Nephron progenitor cell (in vitro differentiated cells): ENCODE data around the gene CERS6.

Experiments
- DNase-seq: peaks from one replicate; pipeline ENCODE4 v3.0.0; 2021
- H3K27ac Mint-ChIP-seq: 2 replicates; pipeline ENCODE4 v1.8.0; 2021; ENCODE audit warnings: mild to moderate bottlenecking, moderate library complexity, mixed read lengths
- H3K27me3 Mint-ChIP-seq: 2 replicates; pipeline ENCODE4 v1.8.0; 2021; ENCODE audit warnings: mild to moderate bottlenecking, low read depth, mixed read lengths; ENCODE audit not compliant: poor library complexity
- H3K36me3 Mint-ChIP-seq: 2 replicates; pipeline ENCODE4 v1.8.0; 2021; ENCODE audit warnings: low read depth, mixed read lengths
- H3K4me1 Mint-ChIP-seq: 2 replicates; pipeline ENCODE4 v1.8.0; 2021; ENCODE audit warnings: mixed read lengths
- H3K4me3 Mint-ChIP-seq: 2 replicates; pipeline ENCODE4 v1.8.0; 2021; ENCODE audit warnings: mild to moderate bottlenecking, moderate library complexity, mixed read lengths
- H3K9me3 Mint-ChIP-seq: 2 replicates; pipeline ENCODE4 v1.8.0; 2021; ENCODE audit warnings: mild to moderate bottlenecking, moderate library complexity, mixed read lengths
- TF ChIP-seq, protein P1 (sequence below): fragments of 200-600 bp; sonication (generic); IDR thresholded peaks from 2 replicates; pipeline ENCODE4 v1.5.0; 2021; ENCODE audit warnings: antibody characterized with exemption

The CERS6 gene

DNA sequence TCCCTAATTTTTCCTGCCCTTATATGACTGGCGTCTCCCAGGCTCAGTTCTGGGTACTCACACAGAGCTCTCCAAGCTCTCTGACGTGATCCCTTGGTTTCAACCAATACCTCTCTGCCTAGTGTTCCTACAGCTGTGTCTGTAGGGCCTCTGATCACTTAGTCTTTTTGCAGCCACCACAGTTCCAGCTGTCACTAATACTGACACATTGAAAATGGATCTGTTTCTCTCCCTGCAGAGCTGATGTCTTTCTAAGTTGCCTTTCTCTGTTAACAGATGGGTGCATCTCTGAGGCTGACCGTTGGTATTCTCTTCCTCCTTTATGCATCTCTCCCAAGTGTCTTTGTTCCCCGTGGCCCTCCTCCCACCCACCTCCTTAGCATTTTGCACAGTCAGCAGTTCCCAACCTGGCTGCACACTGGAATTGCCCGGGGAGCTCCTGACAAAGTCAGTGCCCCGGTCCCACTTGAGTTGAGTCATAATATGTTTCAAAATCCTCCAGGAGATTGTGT, 62.5 kb downstream of the CERS6 start:
- Mint-ChIP-seq H3K36me3 (no peaks in the 10 kb centered on the region), H3K9me3 (no peaks in the 10 kb centered on the region), H3K4me3 (peak overlapping the region; percentile 23), H3K27ac (peak overlapping the region; percentile 43), H3K27me3 (no peaks in the 10 kb centered on the region), H3K4me1 (peaks cover 47% of the 10 kb centered on the region)
- peak; percentile 10 for DNase-seq
- TF ChIP-seq, protein P1, sequence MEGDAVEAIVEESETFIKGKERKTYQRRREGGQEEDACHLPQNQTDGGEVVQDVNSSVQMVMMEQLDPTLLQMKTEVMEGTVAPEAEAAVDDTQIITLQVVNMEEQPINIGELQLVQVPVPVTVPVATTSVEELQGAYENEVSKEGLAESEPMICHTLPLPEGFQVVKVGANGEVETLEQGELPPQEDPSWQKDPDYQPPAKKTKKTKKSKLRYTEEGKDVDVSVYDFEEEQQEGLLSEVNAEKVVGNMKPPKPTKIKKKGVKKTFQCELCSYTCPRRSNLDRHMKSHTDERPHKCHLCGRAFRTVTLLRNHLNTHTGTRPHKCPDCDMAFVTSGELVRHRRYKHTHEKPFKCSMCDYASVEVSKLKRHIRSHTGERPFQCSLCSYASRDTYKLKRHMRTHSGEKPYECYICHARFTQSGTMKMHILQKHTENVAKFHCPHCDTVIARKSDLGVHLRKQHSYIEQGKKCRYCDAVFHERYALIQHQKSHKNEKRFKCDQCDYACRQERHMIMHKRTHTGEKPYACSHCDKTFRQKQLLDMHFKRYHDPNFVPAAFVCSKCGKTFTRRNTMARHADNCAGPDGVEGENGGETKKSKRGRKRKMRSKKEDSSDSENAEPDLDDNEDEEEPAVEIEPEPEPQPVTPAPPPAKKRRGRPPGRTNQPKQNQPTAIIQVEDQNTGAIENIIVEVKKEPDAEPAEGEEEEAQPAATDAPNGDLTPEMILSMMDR, result no peak

DNA sequence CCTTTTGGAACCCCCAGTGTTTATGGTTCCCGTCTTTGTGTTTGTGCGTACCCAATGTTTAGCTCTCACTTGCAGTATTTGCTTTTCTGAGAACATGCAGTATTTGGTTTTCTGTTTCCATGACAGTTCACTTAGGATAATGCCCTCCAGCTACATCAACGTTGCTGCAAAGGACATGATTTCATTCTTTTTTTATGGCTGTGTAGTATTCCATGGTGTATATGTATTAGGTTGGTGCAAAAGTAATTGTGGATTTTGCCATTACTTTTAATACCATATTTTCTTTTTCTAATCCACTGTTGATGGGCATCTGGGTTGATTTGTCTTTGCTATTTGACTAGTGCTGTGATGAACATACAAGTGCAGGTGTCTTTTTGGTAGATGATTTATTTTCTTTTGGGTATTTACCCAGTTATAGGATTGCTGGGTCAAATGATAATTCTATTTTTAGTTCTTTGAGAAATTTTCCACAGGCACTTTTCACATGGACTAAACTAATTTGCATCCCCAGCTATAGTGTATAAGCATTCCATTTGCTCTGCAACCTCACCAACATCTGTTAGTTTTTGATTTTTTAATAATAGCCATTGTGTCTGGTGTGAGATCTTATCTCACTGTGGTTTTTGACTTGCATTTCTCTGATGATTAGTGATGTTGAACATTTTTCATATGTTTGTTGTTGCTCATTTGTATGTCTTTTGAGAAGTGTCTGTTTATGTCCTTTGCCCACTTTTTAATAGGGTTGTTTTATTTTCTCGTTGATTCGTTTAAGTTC, 63.6 kb downstream of the CERS6 start:
- H3K4me1 Mint-ChIP-seq, result peaks cover 47% of the 10 kb centered on the region
- H3K36me3 Mint-ChIP-seq, result no peaks in the 10 kb centered on the region
- H3K9me3 Mint-ChIP-seq, result no peaks in the 10 kb centered on the region
- TF ChIP-seq, protein P1, result no peak
- no peak overlapping the region for H3K27ac Mint-ChIP-seq
- no peaks in the 10 kb centered on the region for H3K27me3 Mint-ChIP-seq
- no peak for DNase-seq
- no peak overlapping the region for H3K4me3 Mint-ChIP-seq

DNA sequence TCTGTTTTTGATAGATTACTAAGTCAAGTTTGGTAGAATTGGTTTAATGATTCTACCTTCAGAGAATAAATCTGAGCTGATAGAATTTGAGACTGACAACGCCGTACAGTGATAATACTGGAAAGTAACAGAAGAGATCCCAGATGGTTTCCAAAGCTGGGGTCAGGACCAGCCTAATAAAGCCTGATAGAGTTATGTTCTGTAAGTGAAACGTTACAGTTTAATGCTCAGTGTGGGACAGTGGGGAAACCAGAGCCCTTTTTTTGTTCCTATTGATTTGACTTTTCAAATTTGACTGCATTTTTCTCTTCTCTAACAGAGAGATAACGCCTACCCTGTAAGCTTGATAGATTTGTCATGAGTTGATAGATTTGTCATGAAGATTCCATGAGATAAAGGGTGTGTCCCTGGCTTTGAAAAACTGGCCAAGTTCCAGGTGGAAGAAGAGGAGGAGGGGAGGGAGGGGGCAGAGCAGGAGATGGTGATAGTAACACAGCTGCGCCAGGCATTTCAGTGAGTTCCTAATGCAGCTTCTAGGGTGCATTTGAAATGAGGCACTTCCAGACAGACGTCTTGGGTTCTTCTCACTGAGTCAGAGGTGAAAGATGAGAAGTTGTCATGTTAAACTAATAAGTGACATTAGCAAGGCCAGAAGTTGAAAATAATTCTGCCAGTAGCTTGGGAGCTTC, 65.1 kb downstream of the CERS6 start:
- Mint-ChIP-seq H3K27ac (peak overlapping the region; percentile 33), H3K4me1 (peaks cover 47% of the 10 kb centered on the region), H3K27me3 (no peaks in the 10 kb centered on the region), H3K36me3 (no peaks in the 10 kb centered on the region), H3K9me3 (no peaks in the 10 kb centered on the region), H3K4me3 (no peak overlapping the region)
- TF ChIP-seq, protein P1, result no peak
- no peak for DNase-seq

DNA sequence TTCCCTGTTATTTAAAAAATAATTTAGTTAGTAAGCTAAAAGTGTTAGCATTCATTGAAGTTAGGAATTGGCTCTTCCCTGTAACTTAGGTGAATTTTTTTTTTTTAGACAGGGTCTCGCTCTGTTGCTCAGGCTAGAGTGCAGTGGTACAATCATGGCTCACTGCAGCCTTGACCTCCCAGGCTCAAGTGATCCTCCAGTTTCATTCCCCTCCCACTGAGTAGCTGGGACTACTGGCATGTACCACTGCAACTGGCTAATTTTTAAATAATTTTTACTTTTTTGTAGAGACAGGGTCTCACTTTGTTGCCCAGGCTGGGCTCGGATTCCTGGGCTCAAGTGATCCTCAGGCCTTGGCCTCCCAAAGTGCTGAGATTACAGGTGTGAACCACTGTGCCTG, 66.4 kb downstream of the CERS6 start:
- Mint-ChIP-seq H3K4me1 (peaks cover 37% of the 10 kb centered on the region), H3K36me3 (no peaks in the 10 kb centered on the region), H3K9me3 (no peaks in the 10 kb centered on the region), H3K27ac (no peak overlapping the region), H3K4me3 (no peak overlapping the region), H3K27me3 (no peaks in the 10 kb centered on the region)
- TF ChIP-seq, protein P1, result no peak
- no peak for DNase-seq

DNA sequence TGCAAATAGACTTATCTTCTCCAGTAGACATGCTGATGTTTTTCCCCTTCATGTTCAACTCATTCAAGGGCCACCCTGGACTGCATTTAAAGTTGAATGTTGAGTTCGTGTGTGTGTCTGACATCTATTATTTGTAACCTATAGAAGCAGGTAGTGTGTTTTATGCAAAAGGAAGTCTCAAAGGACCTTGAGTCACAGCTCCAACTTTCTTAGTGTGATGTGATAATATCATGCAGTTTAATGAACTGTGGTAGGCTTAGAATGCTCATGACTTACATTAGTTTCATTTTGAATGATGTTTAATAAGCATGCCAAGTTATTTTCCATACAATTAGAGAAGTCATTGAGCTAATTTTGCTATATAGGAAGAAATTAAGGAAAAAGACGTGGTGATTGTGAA, 67.9 kb downstream of the CERS6 start:
- peaks cover 24% of the 10 kb centered on the region for H3K4me1 Mint-ChIP-seq
- no peak overlapping the region for H3K27ac Mint-ChIP-seq
- H3K36me3 Mint-ChIP-seq, result no peaks in the 10 kb centered on the region
- no peaks in the 10 kb centered on the region for H3K9me3 Mint-ChIP-seq
- no peaks in the 10 kb centered on the region for H3K27me3 Mint-ChIP-seq
- TF ChIP-seq, protein P1, result no peak
- no peak overlapping the region for H3K4me3 Mint-ChIP-seq
- DNase-seq, result no peak
